Astrocyte (in vitro differentiated cells and primary cell): ENCODE data around the gene ANTXR1. TPM values are rescaled to one million over a fixed set of nuclear protein-coding genes. Genes with fewer than 3 reads are reported as not detected.

Experiments
- DNase-seq: peaks from one replicate; pipeline ENCODE4 v3.0.0-alpha.2; 2010; ENCODE audit warnings: low read depth
- FAIRE-seq: peaks from 2 replicates; lab custom pipeline; 2011; peaks lifted over from hg19 to GRCh38; lab: Jason Lieb, UNC
- H2AFZ ChIP-seq: 2 replicates; pipeline ENCODE4 v1.6.0; 2012; ENCODE audit warnings: low read depth, low read length, inconsistent platforms
- H3K27ac ChIP-seq: 2 replicates; pipeline ENCODE4 v1.5.1; 2011; ENCODE audit warnings: low read depth, low read length, inconsistent platforms
- H3K27me3 ChIP-seq: 2 replicates; pipeline ENCODE4 v1.6.0; 2011; ENCODE audit warnings: low read length, inconsistent platforms; ENCODE audit not compliant: insufficient read depth
- H3K36me3 ChIP-seq: 2 replicates; pipeline ENCODE4 v1.5.1; 2011; ENCODE audit warnings: low read length, inconsistent platforms; ENCODE audit not compliant: insufficient read depth
- H3K4me1 ChIP-seq: 2 replicates; pipeline ENCODE4 v1.5.1; 2011; ENCODE audit warnings: low read length, inconsistent platforms; ENCODE audit not compliant: insufficient read depth
- H3K4me2 ChIP-seq: 2 replicates; pipeline ENCODE4 v1.6.0; 2012; ENCODE audit warnings: low read length, inconsistent platforms
- H3K4me3 ChIP-seq: 2 replicates; pipeline ENCODE4 v1.5.1; 2011; ENCODE audit warnings: low read depth, mild to moderate bottlenecking, low read length, inconsistent platforms; ENCODE audit not compliant: insufficient read depth
- H3K79me2 ChIP-seq: 2 replicates; pipeline ENCODE4 v1.6.0; 2012; ENCODE audit warnings: mild to moderate bottlenecking, low read length, inconsistent platforms; ENCODE audit not compliant: insufficient read depth
- H3K9ac ChIP-seq: 2 replicates; pipeline ENCODE4 v1.6.0; 2012; ENCODE audit warnings: mild to moderate bottlenecking, low read length, inconsistent platforms
- H3K9me3 ChIP-seq: 2 replicates; pipeline ENCODE4 v1.5.1; 2012; ENCODE audit warnings: low read depth, mild to moderate bottlenecking, low read length, inconsistent platforms; ENCODE audit not compliant: insufficient read depth
- H4K20me1 ChIP-seq: 2 replicates; pipeline ENCODE4 v1.6.0; 2012; ENCODE audit warnings: low read length, inconsistent platforms; ENCODE audit not compliant: insufficient read depth
- H3K27ac Mint-ChIP-seq: one replicate; pipeline ENCODE4 v1.8.0; 2021; ENCODE audit warnings: mild to moderate bottlenecking, mixed read lengths; ENCODE audit not compliant: unreplicated experiment
- H3K27me3 Mint-ChIP-seq: one replicate; pipeline ENCODE4 v1.8.0; 2021; ENCODE audit warnings: low read depth, mixed read lengths; ENCODE audit not compliant: unreplicated experiment
- H3K36me3 Mint-ChIP-seq: one replicate; pipeline ENCODE4 v1.8.0; 2021; ENCODE audit warnings: low read depth, mixed read lengths; ENCODE audit not compliant: unreplicated experiment
- H3K4me1 Mint-ChIP-seq: one replicate; pipeline ENCODE4 v1.8.0; 2021; ENCODE audit warnings: low read depth, mixed read lengths; ENCODE audit not compliant: unreplicated experiment
- H3K4me3 Mint-ChIP-seq: one replicate; pipeline ENCODE4 v1.8.0; 2021; ENCODE audit warnings: mild to moderate bottlenecking, moderate library complexity, mixed read lengths; ENCODE audit not compliant: unreplicated experiment
- H3K9me3 Mint-ChIP-seq: one replicate; pipeline ENCODE4 v1.8.0; 2021; ENCODE audit warnings: mild to moderate bottlenecking, mixed read lengths; ENCODE audit not compliant: unreplicated experiment
- CTCF ChIP-seq: IDR thresholded peaks from 2 replicates; pipeline ENCODE4 v1.5.1; 2011; ENCODE audit warnings: low read depth, mild to moderate bottlenecking, inconsistent platforms, low read length, moderate library complexity; ENCODE audit not compliant: insufficient read depth
- EZH2 ChIP-seq: IDR thresholded peaks from 2 replicates; pipeline ENCODE4 v1.6.1; 2012; ENCODE audit warnings: mild to moderate bottlenecking, low read length, inconsistent platforms; ENCODE audit not compliant: insufficient read depth
- total RNA-seq: library from RNA; stranded (reverse); gene quantifications from 2 replicates; pipeline ENCODE4 v1.2.1, GENCODE V29; 2021

ANTXR1 gene
- total RNA-seq, 1 donor from 2014 or later = 67.8 TPM

DNA sequence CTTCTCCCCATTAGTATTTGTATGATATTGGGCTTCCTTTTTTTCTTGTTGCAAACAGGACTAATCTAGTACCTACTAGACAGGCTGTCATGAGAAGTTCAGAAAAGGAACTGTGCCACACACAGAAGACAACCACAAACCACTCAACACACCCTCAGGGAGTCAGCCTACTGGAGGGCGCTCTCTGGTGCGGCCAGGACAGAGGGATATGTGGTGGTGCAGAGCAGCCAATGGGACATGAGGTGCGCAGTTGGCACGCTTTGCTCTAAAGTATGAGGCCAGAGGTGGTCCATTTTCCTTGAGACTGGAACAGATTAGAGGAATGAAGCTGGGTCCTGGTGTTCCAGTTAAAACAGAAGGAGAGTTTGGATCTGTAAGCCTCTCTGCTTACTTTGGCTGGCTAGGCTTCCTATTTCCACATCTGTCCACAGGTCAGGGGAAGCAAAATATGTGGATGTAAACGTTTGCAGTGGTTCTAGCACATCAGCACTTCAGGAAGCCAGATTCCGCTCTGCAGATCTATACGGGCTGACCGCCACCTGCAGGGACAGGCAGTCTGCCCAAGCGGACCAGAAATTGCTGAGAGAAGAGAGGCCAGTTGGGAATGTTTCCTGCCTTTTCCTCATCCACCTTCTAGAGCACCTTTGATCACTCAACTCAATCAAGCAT, 260.0 kb downstream of the ANTXR1 start:
- H3K4me1 Mint-ChIP-seq = peaks cover 5% of the 10 kb centered on the region
- TF ChIP-seq EZH2 (no peak), CTCF (no peak)
- Histone ChIP-seq H3K27me3 (no peaks in the 10 kb centered on the region), H2AFZ (no peak overlapping the region), H3K4me3 (no peak overlapping the region), H3K9ac (no peak overlapping the region), H3K36me3 (no peaks in the 10 kb centered on the region), H3K9me3 (no peaks in the 10 kb centered on the region), H3K4me1 (no peaks in the 10 kb centered on the region), H4K20me1 (no peaks in the 10 kb centered on the region), H3K27ac (no peak overlapping the region), H3K79me2 (no peaks in the 10 kb centered on the region), H3K4me2 (no peak overlapping the region)
- peaks cover 1% of the 10 kb centered on the region for H3K9me3 Mint-ChIP-seq
- DNase-seq (no peak), FAIRE-seq (no peak)
- H3K4me3 Mint-ChIP-seq = no peak overlapping the region
- no peaks in the 10 kb centered on the region for H3K36me3 Mint-ChIP-seq
- H3K27me3 Mint-ChIP-seq = no peaks in the 10 kb centered on the region
- no peak overlapping the region for H3K27ac Mint-ChIP-seq

GRCh38 chr2:69275490-69275889, 262.5 kb downstream of the ANTXR1 start:
- no peaks in the 10 kb centered on the region for H3K9me3 ChIP-seq
- no peak for FAIRE-seq
- no peak overlapping the region for H3K27ac ChIP-seq
- no peak overlapping the region for H3K4me2 ChIP-seq
- no peaks in the 10 kb centered on the region for H3K36me3 ChIP-seq
- no peak for TF ChIP-seq CTCF
- no peak for TF ChIP-seq EZH2
- no peak overlapping the region for H3K4me3 ChIP-seq
- Mint-ChIP-seq H3K4me1 (peaks cover 5% of the 10 kb centered on the region), H3K27ac (no peak overlapping the region), H3K4me3 (no peak overlapping the region), H3K27me3 (no peaks in the 10 kb centered on the region), H3K9me3 (peaks cover 1% of the 10 kb centered on the region), H3K36me3 (no peaks in the 10 kb centered on the region)
- no peak overlapping the region for H3K9ac ChIP-seq
- no peak for DNase-seq
- H3K79me2 ChIP-seq = no peaks in the 10 kb centered on the region
- no peak overlapping the region for H2AFZ ChIP-seq
- no peaks in the 10 kb centered on the region for H3K4me1 ChIP-seq
- no peaks in the 10 kb centered on the region for H4K20me1 ChIP-seq
- no peaks in the 10 kb centered on the region for H3K27me3 ChIP-seq

DNA sequence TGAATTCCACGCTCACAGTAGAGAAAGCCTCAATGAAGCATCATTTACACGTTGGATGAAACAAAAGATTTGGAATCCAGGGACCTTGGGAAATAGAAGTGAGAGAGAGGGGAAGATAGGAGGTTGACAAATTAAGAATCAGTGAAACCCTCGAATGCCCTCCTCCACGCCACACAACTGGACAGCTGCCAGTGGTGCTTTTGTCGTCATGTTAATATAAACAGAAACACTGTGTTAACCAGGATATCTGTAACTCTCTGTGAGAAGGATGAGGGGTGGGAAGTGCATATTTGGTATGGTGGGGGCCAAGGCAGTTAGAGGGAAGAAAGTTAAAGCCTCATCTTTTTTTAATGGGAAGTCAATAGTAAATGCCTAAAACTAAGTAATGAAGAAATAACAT, 265.4 kb downstream of the ANTXR1 start:
- no peak for DNase-seq
- Mint-ChIP-seq H3K4me3 (no peak overlapping the region), H3K27ac (no peak overlapping the region), H3K4me1 (no peaks in the 10 kb centered on the region), H3K36me3 (no peaks in the 10 kb centered on the region), H3K27me3 (no peaks in the 10 kb centered on the region), H3K9me3 (peaks cover 1% of the 10 kb centered on the region)
- H4K20me1 ChIP-seq = no peaks in the 10 kb centered on the region
- H3K9ac ChIP-seq = no peak overlapping the region
- no peak overlapping the region for H3K27ac ChIP-seq
- H3K4me3 ChIP-seq = no peak overlapping the region
- FAIRE-seq = no peak
- no peaks in the 10 kb centered on the region for H3K4me1 ChIP-seq
- H3K36me3 ChIP-seq = no peaks in the 10 kb centered on the region
- no peaks in the 10 kb centered on the region for H3K27me3 ChIP-seq
- H3K79me2 ChIP-seq = no peaks in the 10 kb centered on the region
- no peak overlapping the region for H3K4me2 ChIP-seq
- no peak overlapping the region for H2AFZ ChIP-seq
- no peak for TF ChIP-seq EZH2
- TF ChIP-seq CTCF = no peak
- no peaks in the 10 kb centered on the region for H3K9me3 ChIP-seq
